Spleen (tissue), 11 donors: ENCODE measurements around the gene CPNE9. TPM values are rescaled to one million over a fixed set of nuclear protein-coding genes. Genes with fewer than 3 reads are reported as not detected.

ENCODE experiments used
- DNase-seq: peaks from one replicate; pipeline ENCODE4 v3.0.0-alpha.2; 2020
- H3K27ac ChIP-seq, 8 donors: fragments of 200-600 bp; sonication (generic) in 7 of 8; 1 replicate in 4 of 8; 2 replicates in 4 of 8; pipeline versions ENCODE4 v1.5.0 to v1.8.0; 2016 to 2021; ENCODE audit warnings: inconsistent platforms in 4 of 8, mild to moderate bottlenecking in 4 of 8, moderate library complexity in 1 of 8
- H3K27me3 ChIP-seq, 7 donors: fragments of 200-600 bp; sonication (generic) in 6 of 7; replicated peaks in 1 of 7; 1 replicate in 4 of 7; 2 replicates in 3 of 7; pipeline versions ENCODE4 v1.5.0 to v1.8.0; 2016 to 2021; ENCODE audit warnings: inconsistent platforms in 3 of 7, mild to moderate bottlenecking in 1 of 7
- H3K36me3 ChIP-seq, 6 donors: fragments of 200-600 bp; sonication (generic) in 5 of 6; 1 replicate in 4 of 6; 2 replicates in 2 of 6; pipeline versions ENCODE4 v1.5.0 to v1.8.0; 2016 to 2021; ENCODE audit warnings: inconsistent platforms in 2 of 6
- H3K4me1 ChIP-seq, 6 donors: fragments of 200-600 bp; sonication (generic) in 5 of 6; 1 replicate in 3 of 6; 2 replicates in 3 of 6; pipeline versions ENCODE4 v1.5.0 to v1.8.0; 2016 to 2021; ENCODE audit warnings: inconsistent platforms in 3 of 6
- H3K4me3 ChIP-seq, 8 donors: fragments of 200-600 bp; sonication (generic) in 7 of 8; 1 replicate in 4 of 8; 2 replicates in 4 of 8; pipeline versions ENCODE4 v1.5.0 to v1.8.0; 2016 to 2021; ENCODE audit warnings: inconsistent platforms in 4 of 8, mild to moderate bottlenecking in 4 of 8, moderate library complexity in 2 of 8
- H3K9me3 ChIP-seq, 8 donors: fragments of 200-600 bp; sonication (generic) in 7 of 8; 1 replicate in 4 of 8; 2 replicates in 4 of 8; pipeline versions ENCODE4 v1.5.0 to v1.8.0; 2016 to 2021; ENCODE audit warnings: inconsistent platforms in 4 of 8
- POLR2A ChIP-seq, 3 donors: fragments of 450-650 bp; IDR thresholded peaks; one replicate each; pipeline ENCODE4 v1.5.1; 2017; ENCODE audit warnings: antibody characterized with exemption in 3 of 3, mild to moderate bottlenecking in 1 of 3
- POLR2AphosphoS5 ChIP-seq, 3 donors: sonication (generic); formaldehyde crosslinking; IDR thresholded peaks; one replicate each; pipeline ENCODE4 v1.5.1; 2017; ENCODE audit warnings: antibody characterized with exemption in 3 of 3
- WGBS, 5 donors: extraction: QIAGEN DNeasy Blood & Tissue Kit in 3 of 5; methylation state at CpG; one replicate each; pipeline versions ENCODE4 v1.1.5 to v1.1.7; 2013 to 2018; 5-methylcytosine and 5-hydroxymethylcytosine counted together
- intact Hi-C: fragments of 100-400 bp; cut with DNase I; formaldehyde crosslinking; loops from one replicate; pipeline ENCODE4 v1.15.0; 2023; ENCODE audit warnings: low total_unique reads
- polyA plus RNA-seq, 3 donors: library from polyadenylated mRNA; stranded (reverse); fragments of 200-250 nt; gene quantifications; one replicate each; pipeline ENCODE4 v1.2.1, GENCODE V29; 2013
- total RNA-seq, 7 donors: library from RNA; depleted of rRNA in 3 of 7; stranded (reverse); fragments of >200 nt in 3 of 7; fragmentation: NEBNext Ultra II Directional in 4 of 7; extraction: Animal tissue kit (Norgen Biotek cat#: 25700) in 4 of 7; gene quantifications; one replicate each; pipeline versions ENCODE4 v1.1.0 to v1.2.1, GENCODE V29; 2016 to 2021
- TF ChIP-seq, protein P1 (sequence below), 11 experiments: fragments of 200-600 bp in 7 of 11; fragments of 450-650 bp in 4 of 11; sonication (generic) in 4 of 11; IDR thresholded peaks in 8 of 11; conservative IDR thresholded peaks in 3 of 11; 1 replicate in 7 of 11; 2 replicates in 4 of 11; pipeline versions ENCODE4 v1.4.0 to v1.8.0; 2016 to 2021; ENCODE audit warnings: antibody characterized with exemption in 11 of 11, inconsistent platforms in 4 of 11, mild to moderate bottlenecking in 1 of 11
- donor health status: healthy with polysubstance abuse.
- donor health status: DM: no; HTN: no; CAD: no; lungs with moderate emphysema.
- donor health status: DM: no; HTN: no; CAD: no.
- donor health status: Bipolar disorder and iron deficiency.
- donor health status: healthy.
- donor health status: DM: no; HTN: no; CAD: no.
- donor health status: DM: yes; HTN: yes; CAD: no.

Gene CPNE9
- total and polyA plus RNA-seq, 10 donors: 0.15 to 0.63 (median 0.20) TPM; not detected in 6

- Histone ChIP-seq H3K4me3 (no peak overlapping the region), H3K27me3 (no peaks in the 10 kb centered on the region), H3K27ac (no peak overlapping the region), H3K36me3 (peaks cover 5 to 90% (median 36%) of the 10 kb centered on the region in 6 donors), H3K4me1 (peaks cover 0 to 14% (median 4%) of the 10 kb centered on the region in 6 donors), H3K9me3 (no peaks in the 10 kb centered on the region)
- TF ChIP-seq POLR2A (IDR thresholded peaks at IDR 0.05) (no peak), POLR2AphosphoS5 (IDR thresholded peaks at IDR 0.05) (no peak)
- TF ChIP-seq, protein P1, sequence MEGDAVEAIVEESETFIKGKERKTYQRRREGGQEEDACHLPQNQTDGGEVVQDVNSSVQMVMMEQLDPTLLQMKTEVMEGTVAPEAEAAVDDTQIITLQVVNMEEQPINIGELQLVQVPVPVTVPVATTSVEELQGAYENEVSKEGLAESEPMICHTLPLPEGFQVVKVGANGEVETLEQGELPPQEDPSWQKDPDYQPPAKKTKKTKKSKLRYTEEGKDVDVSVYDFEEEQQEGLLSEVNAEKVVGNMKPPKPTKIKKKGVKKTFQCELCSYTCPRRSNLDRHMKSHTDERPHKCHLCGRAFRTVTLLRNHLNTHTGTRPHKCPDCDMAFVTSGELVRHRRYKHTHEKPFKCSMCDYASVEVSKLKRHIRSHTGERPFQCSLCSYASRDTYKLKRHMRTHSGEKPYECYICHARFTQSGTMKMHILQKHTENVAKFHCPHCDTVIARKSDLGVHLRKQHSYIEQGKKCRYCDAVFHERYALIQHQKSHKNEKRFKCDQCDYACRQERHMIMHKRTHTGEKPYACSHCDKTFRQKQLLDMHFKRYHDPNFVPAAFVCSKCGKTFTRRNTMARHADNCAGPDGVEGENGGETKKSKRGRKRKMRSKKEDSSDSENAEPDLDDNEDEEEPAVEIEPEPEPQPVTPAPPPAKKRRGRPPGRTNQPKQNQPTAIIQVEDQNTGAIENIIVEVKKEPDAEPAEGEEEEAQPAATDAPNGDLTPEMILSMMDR (IDR thresholded peaks at IDR 0.05 in 8 of 11, conservative IDR thresholded peaks at IDR 0.05 in 3 of 11): no peak
- 89 to 98% (median 96%) methylated on average over 5 of the region's 5 CpGs for WGBS, 5 donors
- no peak for DNase-seq
- intact Hi-C loops: no loop called here
Observed at GRCh38 chr3:9761919-9762318, 58.3 kb downstream of the CPNE9 start.

GRCh38 chr3:9762871-9763270 is 59.2 kb downstream of the CPNE9 start:
- WGBS, 5 donors: 92 to 97% (median 93%) methylated on average over 7 to 8 of the region's 8 CpGs
- H3K27me3 ChIP-seq: no peaks in the 10 kb centered on the region
- H3K9me3 ChIP-seq: no peaks in the 10 kb centered on the region
- intact Hi-C loops: no loop called here
- H3K36me3 ChIP-seq: peaks cover 0 to 80% (median 28%) of the 10 kb centered on the region in 6 donors
- H3K4me1 ChIP-seq: peaks cover 0 to 23% (median 14%) of the 10 kb centered on the region in 6 donors
- no peak overlapping the region for H3K4me3 ChIP-seq
- TF ChIP-seq, protein P1 (IDR thresholded peaks at IDR 0.05 in 8 of 11, conservative IDR thresholded peaks at IDR 0.05 in 3 of 11): no peak
- TF ChIP-seq POLR2A (IDR thresholded peaks at IDR 0.05) (no peak), POLR2AphosphoS5 (IDR thresholded peaks at IDR 0.05) (no peak)
- no peak for DNase-seq
- H3K27ac ChIP-seq: no peak overlapping the region

DNA sequence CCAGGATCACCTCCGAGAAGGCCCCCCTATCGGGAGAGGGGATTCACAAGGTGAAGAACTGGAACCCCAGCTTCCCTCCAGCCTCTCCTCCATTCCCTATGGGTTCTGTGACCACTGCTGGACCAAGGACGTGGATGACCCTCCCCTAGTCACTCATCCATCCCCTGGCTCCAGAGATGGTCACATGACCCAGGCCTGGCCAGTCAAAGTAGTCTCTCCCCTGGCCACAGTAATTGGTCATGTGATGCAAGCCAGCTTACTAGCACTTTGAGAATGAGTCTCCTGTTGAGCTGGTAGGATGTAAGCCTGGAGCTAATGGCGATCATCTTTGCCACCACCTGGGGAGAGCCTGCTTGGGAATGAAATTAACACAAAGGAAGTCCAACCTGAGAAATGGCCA is 62.2 kb downstream of the CPNE9 start:
- Histone ChIP-seq H3K27me3 (peaks cover 0 to 11% (median 0%) of the 10 kb centered on the region in 7 donors), H3K27ac (no peak overlapping the region), H3K9me3 (no peaks in the 10 kb centered on the region), H3K4me1 (peaks cover 6 to 53% (median 42%) of the 10 kb centered on the region in 6 donors), H3K36me3 (peaks cover 0 to 51% (median 4%) of the 10 kb centered on the region in 6 donors), H3K4me3 (no peak overlapping the region)
- TF ChIP-seq POLR2A (IDR thresholded peaks at IDR 0.05): no peak
- TF ChIP-seq, protein P1 (IDR thresholded peaks at IDR 0.05 in 8 of 11, conservative IDR thresholded peaks at IDR 0.05 in 3 of 11): no peak
- TF ChIP-seq POLR2AphosphoS5 (IDR thresholded peaks at IDR 0.05): no peak
- intact Hi-C loops: no loop called here
- DNase-seq: no peak
- WGBS, 5 donors: 90 to 100% (median 93%) methylated on average over 2 to 4 of the region's 4 CpGs

GRCh38 chr3:9767418-9767817 is 63.8 kb downstream of the CPNE9 start:
- Histone ChIP-seq H3K36me3 (peaks cover 0 to 35% (median 0%) of the 10 kb centered on the region in 6 donors), H3K4me3 (no peak overlapping the region), H3K27ac (peak overlapping the region in 5 of 8 donors; percentile 36 to 85 (median 57)), H3K9me3 (no peaks in the 10 kb centered on the region), H3K27me3 (peaks cover 0 to 11% (median 0%) of the 10 kb centered on the region in 7 donors), H3K4me1 (peaks cover 6 to 56% (median 44%) of the 10 kb centered on the region in 6 donors)
- WGBS, 5 donors: 59 to 80% (median 62%) methylated on average over 6 to 7 of the region's 7 CpGs
- DNase-seq: no peak
- no peak for TF ChIP-seq POLR2A (IDR thresholded peaks at IDR 0.05)
- TF ChIP-seq POLR2AphosphoS5 (IDR thresholded peaks at IDR 0.05): peak; percentile 21 to 45 (median 35)
- TF ChIP-seq, protein P1 (IDR thresholded peaks at IDR 0.05 in 8 of 11, conservative IDR thresholded peaks at IDR 0.05 in 3 of 11): no peak
- intact Hi-C loops: no loop called here
